PC-9 (cell line): Measurements from ENCODE around the gene DNAJB1. TPM values are rescaled to one million over a fixed set of nuclear protein-coding genes. Genes with fewer than 3 reads are reported as not detected.

Source experiments
- BruUV-seq: library from RNA; stranded (reverse); fragments of 400-500 nt; replicated peaks from 2 replicates; lab custom pipeline; 2021; lab: Mats Ljungman, UMichigan
- CTCF ChIA-PET: fragments of 300-600 bp; sonication (Branson Sonifier 250); formaldehyde crosslinking; loops from one replicate; lab custom pipeline; 2022; ENCODE audit warnings: antibody characterized with exemption; lab: Charles Lee
- POLR2A ChIA-PET: fragments of 300-600 bp; sonication (Branson Sonifier 250); formaldehyde crosslinking; loops from one replicate; lab custom pipeline; 2022; ENCODE audit warnings: antibody characterized with exemption; ENCODE audit not compliant: unreplicated experiment; lab: Charles Lee
- DNase-seq, 2 experiments: peaks; one replicate each; pipeline versions ENCODE4 v3.0.0 to v3.0.0-alpha.2; 2015 to 2022; ENCODE audit warnings: mixed read lengths in 1 of 2
- H2AFZ ChIP-seq: fragments of 200-600 bp; sonication (generic); 2 replicates; pipeline ENCODE4 v1.8.1; 2017; ENCODE audit warnings: antibody characterized with exemption
- H3F3A ChIP-seq: fragments of 200-600 bp; sonication (generic); 2 replicates; pipeline ENCODE4 v1.8.1; 2017; ENCODE audit warnings: antibody characterized with exemption, mild to moderate bottlenecking, low read depth; ENCODE audit not compliant: insufficient read depth
- H3K27ac ChIP-seq: fragments of 200-600 bp; sonication (generic); 2 replicates; pipeline ENCODE4 v1.6.1; 2016; ENCODE audit warnings: mixed run types
- H3K27me3 ChIP-seq: fragments of 200-600 bp; sonication (generic); 2 replicates; pipeline ENCODE4 v1.6.1; 2016; ENCODE audit warnings: low read depth, mixed run types; ENCODE audit not compliant: insufficient read depth
- H3K36me3 ChIP-seq: fragments of 200-600 bp; sonication (generic); 2 replicates; pipeline ENCODE4 v1.6.1; 2016; ENCODE audit warnings: low read depth, mixed run types
- H3K4me1 ChIP-seq: fragments of 200-600 bp; sonication (generic); replicated peaks from 2 replicates; pipeline ENCODE4 v1.6.1; 2016; ENCODE audit warnings: mixed run types; ENCODE audit not compliant: insufficient read depth
- H3K4me2 ChIP-seq: fragments of 200-600 bp; sonication (generic); 2 replicates; pipeline ENCODE4 v1.6.1; 2017; ENCODE audit warnings: mixed run types
- H3K4me3 ChIP-seq: fragments of 200-600 bp; sonication (generic); 2 replicates; pipeline ENCODE4 v1.6.1; 2016; ENCODE audit warnings: mixed run types
- H3K79me2 ChIP-seq: fragments of 200-600 bp; sonication (generic); 2 replicates; pipeline ENCODE4 v1.6.1; 2017; ENCODE audit warnings: low read depth, mixed run types
- H3K9me2 ChIP-seq: fragments of 200-600 bp; sonication (generic); 2 replicates; pipeline ENCODE4 v1.8.1; 2017; ENCODE audit warnings: mild to moderate bottlenecking; ENCODE audit not compliant: insufficient read depth
- H3K9me3 ChIP-seq: fragments of 200-600 bp; sonication (generic); 2 replicates; pipeline ENCODE4 v1.8.1; 2016; ENCODE audit warnings: low read depth; ENCODE audit not compliant: insufficient read depth
- H4K20me1 ChIP-seq: fragments of 200-600 bp; sonication (generic); 2 replicates; pipeline ENCODE4 v1.8.1; 2017; ENCODE audit not compliant: insufficient read depth
- EZH2 ChIP-seq: fragments of 200-600 bp; sonication (generic); IDR thresholded peaks from 2 replicates; pipeline ENCODE4 v1.8.0; 2017; ENCODE audit warnings: antibody characterized with exemption, low read depth
- intact Hi-C: fragments of 100-400 bp; cut with micrococcal nuclease; formaldehyde crosslinking; loops from one replicate; pipeline ENCODE4 v1.10.0; 2022; ENCODE audit not compliant: unreplicated experiment
- total RNA-seq: library from RNA; stranded (reverse); gene quantifications from 2 replicates; pipeline ENCODE4 v1.2.3, GENCODE V29; 2021
- TF ChIP-seq, protein P1 (sequence below): fragments of 200-600 bp; sonication (generic); conservative IDR thresholded peaks from 2 replicates; pipeline ENCODE4 v1.6.1; 2017; ENCODE audit warnings: mixed run types, antibody characterized with exemption, mild to moderate bottlenecking, moderate library complexity

The DNAJB1 gene
- total RNA-seq, 1 experiment from 2014 or later, result 159 TPM

- Histone ChIP-seq H3K4me3 (no peak overlapping the region), H3K9me3 (no peaks in the 10 kb centered on the region), H3K4me2 (no peak overlapping the region), H3K27me3 (no peaks in the 10 kb centered on the region), H3K9me2 (no peaks in the 10 kb centered on the region), H3K27ac (no peak overlapping the region), H2AFZ (no peak overlapping the region), H3K79me2 (peaks cover 30% of the 10 kb centered on the region), H3K36me3 (peaks cover 37% of the 10 kb centered on the region), H4K20me1 (peaks cover 69% of the 10 kb centered on the region), H3K4me1 (peaks cover 25% of the 10 kb centered on the region), H3F3A (peaks cover 84% of the 10 kb centered on the region)
- DNase-seq, result no peak
- ChIA-PET POLR2A (no interaction called here), CTCF (interaction anchor here (0.5 to 0.6 kb wide), 3 partner anchors 14 to 63 kb away, joined by 4 read pairs; no protein-coding TSS in a partner anchor)
- intact Hi-C loops, result no loop called here
- TF ChIP-seq, protein P1, sequence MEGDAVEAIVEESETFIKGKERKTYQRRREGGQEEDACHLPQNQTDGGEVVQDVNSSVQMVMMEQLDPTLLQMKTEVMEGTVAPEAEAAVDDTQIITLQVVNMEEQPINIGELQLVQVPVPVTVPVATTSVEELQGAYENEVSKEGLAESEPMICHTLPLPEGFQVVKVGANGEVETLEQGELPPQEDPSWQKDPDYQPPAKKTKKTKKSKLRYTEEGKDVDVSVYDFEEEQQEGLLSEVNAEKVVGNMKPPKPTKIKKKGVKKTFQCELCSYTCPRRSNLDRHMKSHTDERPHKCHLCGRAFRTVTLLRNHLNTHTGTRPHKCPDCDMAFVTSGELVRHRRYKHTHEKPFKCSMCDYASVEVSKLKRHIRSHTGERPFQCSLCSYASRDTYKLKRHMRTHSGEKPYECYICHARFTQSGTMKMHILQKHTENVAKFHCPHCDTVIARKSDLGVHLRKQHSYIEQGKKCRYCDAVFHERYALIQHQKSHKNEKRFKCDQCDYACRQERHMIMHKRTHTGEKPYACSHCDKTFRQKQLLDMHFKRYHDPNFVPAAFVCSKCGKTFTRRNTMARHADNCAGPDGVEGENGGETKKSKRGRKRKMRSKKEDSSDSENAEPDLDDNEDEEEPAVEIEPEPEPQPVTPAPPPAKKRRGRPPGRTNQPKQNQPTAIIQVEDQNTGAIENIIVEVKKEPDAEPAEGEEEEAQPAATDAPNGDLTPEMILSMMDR, result no peak
- no peak for TF ChIP-seq EZH2
- no TSS peak for BruUV-seq
Measured at GRCh38 chr19:14480700-14481079, 37.5 kb downstream of the DNAJB1 start.

- peak in 1 of 2 experiments; percentile 47 for DNase-seq
- no peak overlapping the region for H3K4me2 ChIP-seq
- BruUV-seq, result no TSS peak
- H3K27ac ChIP-seq, result no peak overlapping the region
- TF ChIP-seq, protein P1, result peak; percentile 94
- no peak for TF ChIP-seq EZH2
- no peaks in the 10 kb centered on the region for H3K9me2 ChIP-seq
- CTCF ChIA-PET, result interaction anchor here (0.5 to 0.7 kb wide), 2 partner anchors 30 to 1285 kb away, joined by 4 to 5 read pairs; no protein-coding TSS in a partner anchor
- no peak overlapping the region for H3K4me3 ChIP-seq
- POLR2A ChIA-PET, result interaction anchor here (0.7 kb wide), 1 partner anchor 343 kb away, joined by 4 read pairs; no protein-coding TSS in a partner anchor
- H3K79me2 ChIP-seq, result peaks cover 26% of the 10 kb centered on the region
- peaks cover 88% of the 10 kb centered on the region for H3F3A ChIP-seq
- H2AFZ ChIP-seq, result no peak overlapping the region
- no peaks in the 10 kb centered on the region for H3K27me3 ChIP-seq
- H3K9me3 ChIP-seq, result no peaks in the 10 kb centered on the region
- peaks cover 67% of the 10 kb centered on the region for H4K20me1 ChIP-seq
- intact Hi-C loops, result loop anchor here (5.0 kb wide), 2 partner anchors 37 to 343 kb away; partner anchors contain the start of genes ASF1B and DNAJB1
- H3K36me3 ChIP-seq, result peaks cover 37% of the 10 kb centered on the region
- H3K4me1 ChIP-seq, result peaks cover 30% of the 10 kb centered on the region
Measured at GRCh38 chr19:14479975-14480699, 38.1 kb downstream of the DNAJB1 start.

- Histone ChIP-seq H3K4me1 (peaks cover 30% of the 10 kb centered on the region), H3K27me3 (no peaks in the 10 kb centered on the region), H2AFZ (no peak overlapping the region), H3K36me3 (peaks cover 37% of the 10 kb centered on the region), H3K4me2 (no peak overlapping the region), H3K79me2 (peaks cover 21% of the 10 kb centered on the region), H3K4me3 (no peak overlapping the region), H3F3A (peaks cover 91% of the 10 kb centered on the region), H4K20me1 (peaks cover 65% of the 10 kb centered on the region), H3K27ac (no peak overlapping the region), H3K9me2 (no peaks in the 10 kb centered on the region), H3K9me3 (no peaks in the 10 kb centered on the region)
- POLR2A ChIA-PET, result interaction anchor here (0.7 kb wide), 1 partner anchor 343 kb away, joined by 4 read pairs; no protein-coding TSS in a partner anchor
- intact Hi-C loops, result loop anchor here (5.0 kb wide), 2 partner anchors 38 to 342 kb away; partner anchors contain the start of genes ASF1B and DNAJB1
- CTCF ChIA-PET, result interaction anchor here (0.6 to 0.7 kb wide), 2 partner anchors 614 to 1285 kb away, joined by 5 to 8 read pairs; no protein-coding TSS in a partner anchor
- BruUV-seq, result no TSS peak
- no peak for DNase-seq
- TF ChIP-seq, protein P1, result no peak
- no peak for TF ChIP-seq EZH2
Measured at GRCh38 chr19:14479309-14479974, 38.8 kb downstream of the DNAJB1 start.
